AG04449 (cell line): ENCODE measurements around the gene MIOX.

ENCODE experiments used
- CTCF ChIA-PET: fragments of 350-600 bp; formaldehyde crosslinking; extraction: SDS; loops from one replicate; lab custom pipeline; 2021; ENCODE audit warnings: antibody characterized with exemption; lab: Yijun Ruan, JAX
- POLR2A ChIA-PET: fragments of 400-600, 350-600 bp; formaldehyde crosslinking; extraction: SDS; loops from one replicate; lab custom pipeline; 2020; ENCODE audit warnings: antibody characterized with exemption, inconsistent platforms; lab: Yijun Ruan, JAX
- DNase-seq: peaks from one replicate; pipeline ENCODE4 v3.0.0-alpha.2; 2010; ENCODE audit warnings: low read depth, low spot score
- H3K4me3 ChIP-seq: 2 replicates; pipeline ENCODE4 v1.5.1; 2011; ENCODE audit warnings: low read depth, mild to moderate bottlenecking, control low read depth, low read length
- TF ChIP-seq, protein P1 (sequence below): IDR thresholded peaks from one replicate; pipeline ENCODE4 v1.5.1; 2011; ENCODE audit warnings: mild to moderate bottlenecking, moderate library complexity, low read length, control low read depth, inconsistent platforms; ENCODE audit not compliant: insufficient read depth; ENCODE audit errors: missing control alignments

Gene MIOX

DNA sequence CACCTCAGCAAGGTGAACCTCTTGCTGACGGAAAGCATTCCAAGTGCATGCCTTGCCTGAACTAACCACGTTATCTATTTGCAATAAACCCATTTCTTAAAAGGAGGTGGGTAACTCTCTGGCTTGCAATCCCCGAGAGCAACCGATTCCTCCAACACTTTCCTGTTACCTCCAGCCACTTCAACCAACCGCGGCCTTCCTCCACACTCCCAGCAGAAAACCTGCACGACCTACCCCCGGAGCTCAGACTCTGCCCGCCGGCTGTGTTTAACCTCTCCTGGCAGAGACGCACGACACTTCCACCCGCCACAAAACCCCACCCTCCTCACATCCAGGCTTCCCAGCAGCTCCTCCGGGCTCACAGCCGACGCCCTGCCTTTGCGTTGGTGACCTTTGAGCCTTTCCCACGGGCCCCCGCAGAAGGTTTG lies 38.0 kb downstream of the MIOX start:
- no peak for DNase-seq
- TF ChIP-seq, protein P1, sequence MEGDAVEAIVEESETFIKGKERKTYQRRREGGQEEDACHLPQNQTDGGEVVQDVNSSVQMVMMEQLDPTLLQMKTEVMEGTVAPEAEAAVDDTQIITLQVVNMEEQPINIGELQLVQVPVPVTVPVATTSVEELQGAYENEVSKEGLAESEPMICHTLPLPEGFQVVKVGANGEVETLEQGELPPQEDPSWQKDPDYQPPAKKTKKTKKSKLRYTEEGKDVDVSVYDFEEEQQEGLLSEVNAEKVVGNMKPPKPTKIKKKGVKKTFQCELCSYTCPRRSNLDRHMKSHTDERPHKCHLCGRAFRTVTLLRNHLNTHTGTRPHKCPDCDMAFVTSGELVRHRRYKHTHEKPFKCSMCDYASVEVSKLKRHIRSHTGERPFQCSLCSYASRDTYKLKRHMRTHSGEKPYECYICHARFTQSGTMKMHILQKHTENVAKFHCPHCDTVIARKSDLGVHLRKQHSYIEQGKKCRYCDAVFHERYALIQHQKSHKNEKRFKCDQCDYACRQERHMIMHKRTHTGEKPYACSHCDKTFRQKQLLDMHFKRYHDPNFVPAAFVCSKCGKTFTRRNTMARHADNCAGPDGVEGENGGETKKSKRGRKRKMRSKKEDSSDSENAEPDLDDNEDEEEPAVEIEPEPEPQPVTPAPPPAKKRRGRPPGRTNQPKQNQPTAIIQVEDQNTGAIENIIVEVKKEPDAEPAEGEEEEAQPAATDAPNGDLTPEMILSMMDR, result no peak
- POLR2A ChIA-PET, result interaction anchor here (0.9 to 3.0 kb wide), 6 partner anchors 10 to 96 kb away, joined by 4 to 25 read pairs (median 8); partner anchors contain the start of genes LMF2, MIOX and NCAPH2
- CTCF ChIA-PET, result interaction anchor here (0.8 to 2.9 kb wide), 9 partner anchors 10 to 182 kb away, joined by 3 to 33 read pairs (median 8); partner anchors contain the start of genes KLHDC7B and LMF2
- peak overlapping the region; percentile 80 for H3K4me3 ChIP-seq

DNA sequence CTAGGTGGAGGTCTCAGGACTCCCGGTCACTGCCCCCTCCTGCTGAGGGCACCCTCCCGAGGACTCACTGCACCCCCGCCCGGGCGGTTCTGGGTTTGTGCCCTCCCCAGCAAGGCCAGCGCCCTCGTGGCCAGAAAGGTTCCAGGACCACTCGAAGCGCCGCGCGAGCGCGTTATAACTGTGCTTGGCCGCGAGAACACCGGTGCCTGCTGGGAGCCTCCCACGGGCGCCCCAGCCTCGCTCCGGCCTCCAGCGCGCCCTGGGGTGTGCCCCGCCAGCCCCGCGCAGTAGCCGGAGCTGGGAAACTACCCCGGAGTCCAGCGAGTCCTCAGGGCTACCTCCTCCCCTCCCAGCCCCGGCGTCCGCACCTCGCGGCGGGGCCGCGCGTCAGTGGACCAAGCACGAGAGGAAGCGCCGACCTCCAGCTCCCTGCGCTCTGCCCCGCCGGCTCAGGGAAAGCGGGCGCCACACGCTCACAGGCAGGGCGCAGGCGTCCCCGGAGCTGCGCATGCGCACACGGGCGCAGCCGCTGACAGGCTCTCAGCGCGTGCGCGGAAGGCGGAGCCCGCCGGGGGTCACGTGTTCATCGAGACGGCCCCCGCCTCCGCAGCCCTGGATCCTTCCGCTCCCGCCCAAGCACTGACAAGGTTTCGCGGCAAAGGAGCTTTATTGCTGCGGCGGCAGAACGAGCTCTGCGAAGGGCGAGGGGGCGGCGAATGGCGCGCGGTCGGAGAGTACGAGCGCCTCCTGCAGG lies 38.6 kb downstream of the MIOX start, which contains the start of gene SCO2:
Gene SCO2 (minus strand): TSS at position 495 of the 754 bp plus-strand sequence. CDS start 1,187 bp downstream, outside the sequence.
- TF ChIP-seq, protein P1, result peak; percentile 67
- DNase-seq, result peak; percentile 75
- ChIA-PET CTCF (interaction anchor here (0.6 to 2.9 kb wide), 38 partner anchors 8 to 331 kb away, joined by 3 to 33 read pairs (median 5); partner anchors contain the start of genes ARSA, CHKB, KLHDC7B and LMF2), POLR2A (interaction anchor here (0.6 to 3.0 kb wide), 18 partner anchors 9 to 220 kb away, joined by 3 to 25 read pairs (median 4); partner anchors contain the start of genes CHKB, KLHDC7B, LMF2 and MIOX)
- H3K4me3 ChIP-seq, result peak within 1 kb of the TSS; percentile 80

DNA sequence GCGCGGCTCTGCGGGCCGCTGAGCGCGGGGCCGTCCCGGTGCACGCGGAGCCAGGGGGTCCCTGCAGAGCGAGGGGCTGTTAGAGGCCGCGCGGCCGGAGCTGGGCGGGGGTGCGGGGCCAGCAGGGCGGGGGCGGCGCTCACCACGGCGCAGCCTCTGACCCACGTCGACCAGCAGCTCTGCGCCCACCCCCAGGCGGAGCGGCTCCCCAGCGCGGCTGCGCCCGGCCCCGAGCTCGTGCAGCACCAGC lies 39.1 kb downstream of the MIOX start:
- ChIA-PET CTCF (interaction anchor here (0.6 to 2.9 kb wide), 37 partner anchors 9 to 332 kb away, joined by 3 to 33 read pairs (median 5); partner anchors contain the start of genes ARSA, CHKB, KLHDC7B and LMF2), POLR2A (interaction anchor here (0.7 to 3.0 kb wide), 17 partner anchors 10 to 220 kb away, joined by 3 to 25 read pairs (median 4); partner anchors contain the start of genes CHKB, KLHDC7B, LMF2 and MIOX)
- DNase-seq, result no peak
- TF ChIP-seq, protein P1, result no peak
- H3K4me3 ChIP-seq, result peak overlapping the region; percentile 80

DNA sequence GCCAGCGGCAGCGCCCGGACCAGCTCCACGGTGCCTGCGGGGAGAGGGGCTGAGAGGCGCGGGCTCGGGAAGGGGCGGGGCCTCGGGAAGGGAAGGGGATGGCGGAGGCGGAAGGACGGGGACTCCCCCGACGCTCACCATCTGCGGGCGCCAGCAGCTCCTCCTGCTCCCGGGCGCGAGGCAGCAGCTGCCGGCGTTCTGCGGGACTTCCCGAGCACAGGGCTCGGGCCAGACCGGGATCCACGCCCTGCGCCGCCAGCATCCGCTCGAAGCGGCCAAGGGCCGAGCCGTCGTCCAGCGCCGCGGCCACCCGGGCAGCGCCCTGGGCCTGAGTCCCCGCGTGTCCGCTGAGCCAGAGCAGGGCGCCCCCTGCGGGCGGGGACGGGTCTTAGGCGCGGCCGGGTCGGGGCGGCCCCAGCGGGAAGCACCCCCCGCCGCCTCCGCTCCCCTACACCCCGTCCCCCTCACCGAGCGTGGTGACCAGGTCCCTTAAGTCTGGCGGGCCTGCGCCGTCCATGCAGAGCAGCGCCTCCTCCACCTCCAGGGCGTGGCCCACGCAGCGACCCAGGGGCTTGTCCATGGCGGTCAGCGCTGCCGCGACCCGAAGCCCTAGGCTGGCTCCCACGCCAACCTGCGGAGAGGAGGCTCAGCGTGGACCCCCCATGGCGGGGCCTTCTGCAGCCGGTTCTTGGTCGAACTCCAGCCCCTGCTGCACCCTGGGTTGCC lies 39.6 kb downstream of the MIOX start:
- DNase-seq, result no peak
- TF ChIP-seq, protein P1, result peak; percentile 69
- POLR2A ChIA-PET, result interaction anchor here (0.7 to 3.0 kb wide), 14 partner anchors 10 to 221 kb away, joined by 3 to 25 read pairs (median 4); partner anchors contain the start of genes CHKB, KLHDC7B, LMF2 and NCAPH2
- CTCF ChIA-PET, result interaction anchor here (0.7 to 3.3 kb wide), 37 partner anchors 9 to 332 kb away, joined by 3 to 33 read pairs (median 6); partner anchors contain the start of genes ARSA, CHKB, KLHDC7B and LMF2
- peak overlapping the region; percentile 80 for H3K4me3 ChIP-seq

DNA sequence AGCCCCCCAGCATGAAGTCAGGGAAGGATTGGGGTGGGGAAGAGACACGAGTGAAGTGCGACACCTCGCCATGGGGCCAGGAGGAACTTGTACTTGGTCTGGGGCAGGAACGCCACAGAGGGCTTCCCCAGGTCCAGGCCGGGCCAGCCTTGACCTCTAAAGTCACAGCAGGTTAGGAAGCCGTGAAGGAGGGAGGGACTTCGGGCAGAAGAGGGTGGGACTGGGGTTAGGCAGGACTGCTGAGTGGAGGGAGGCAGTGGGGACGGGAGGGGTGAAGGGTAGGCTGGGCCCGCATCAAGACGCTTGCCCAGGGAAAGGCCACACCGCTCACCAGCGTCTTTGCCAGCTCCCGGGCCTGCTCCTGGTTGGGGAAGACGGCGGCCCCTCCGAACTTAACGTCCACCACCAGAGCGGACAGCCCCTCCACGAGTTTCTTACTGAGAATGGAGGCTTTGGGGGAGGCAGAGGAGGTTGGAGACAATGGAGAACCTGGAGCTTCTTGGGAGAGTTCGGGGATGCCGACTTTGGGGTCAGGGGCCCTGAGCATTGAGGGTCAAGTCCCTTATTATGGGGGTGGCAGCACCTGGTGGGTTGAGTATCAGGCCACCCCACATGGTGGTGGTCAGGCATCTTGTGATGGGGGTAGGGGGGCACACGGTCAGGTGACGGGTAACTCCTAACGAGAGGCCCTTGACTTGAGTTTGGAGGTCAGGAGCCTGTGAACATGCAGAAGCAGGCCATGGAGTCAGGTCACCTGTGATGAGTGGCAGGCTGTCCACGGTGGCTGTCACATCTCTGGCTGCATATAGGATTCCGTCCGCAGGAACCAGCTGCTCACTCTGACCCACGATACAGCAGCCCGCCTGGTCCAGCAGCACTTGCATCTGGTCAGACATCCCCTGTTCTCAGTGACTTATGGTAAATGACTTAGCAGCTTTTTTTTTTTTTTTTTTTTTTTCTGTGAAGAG lies 40.5 kb downstream of the MIOX start:
- ChIA-PET CTCF (interaction anchor here (1.3 to 3.3 kb wide), 5 partner anchors 9 to 94 kb away, joined by 3 to 25 read pairs (median 9); partner anchors contain the start of gene KLHDC7B), POLR2A (interaction anchor here (1.1 kb wide), 1 partner anchor 50 kb away, joined by 3 read pairs; no protein-coding TSS in a partner anchor)
- H3K4me3 ChIP-seq, result peak overlapping the region; percentile 80
- TF ChIP-seq, protein P1, result no peak
- no peak for DNase-seq
